Stimulated activated naive CD4-positive, alpha-beta T cell (primary cell): ENCODE results near the gene SPC24.
"Not testable (repeated sequence)": the region's sequence is repeated elsewhere in the genome, so short reads cannot be mapped to it uniquely, and the experiment has no call there.

Source experiments
- DNase-seq, 6 experiments: peaks; one replicate each; lab custom pipeline; 2025; lab: John Stamatoyannopoulos, UW

Gene SPC24

DNA sequence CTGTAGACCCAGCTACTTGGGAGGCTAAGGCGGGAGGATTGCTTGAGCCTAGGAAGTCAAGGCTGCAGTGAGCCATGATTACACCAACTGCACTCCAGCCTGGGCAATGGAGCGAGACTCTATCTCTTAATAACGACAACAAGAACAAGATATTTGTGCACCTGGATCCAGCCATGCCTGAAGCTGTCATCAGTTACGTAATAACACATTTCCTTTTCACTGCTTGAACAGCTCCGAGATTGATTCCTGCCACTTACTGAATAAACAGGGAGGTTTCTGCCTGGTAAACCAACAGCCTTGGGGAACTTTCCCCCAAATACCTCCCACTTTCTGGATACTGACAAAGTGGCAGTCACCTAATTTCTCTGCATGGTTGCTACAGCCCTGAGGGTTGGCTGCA, 36.4 kb upstream of the SPC24 start:
- DNase-seq, result no peak

DNA sequence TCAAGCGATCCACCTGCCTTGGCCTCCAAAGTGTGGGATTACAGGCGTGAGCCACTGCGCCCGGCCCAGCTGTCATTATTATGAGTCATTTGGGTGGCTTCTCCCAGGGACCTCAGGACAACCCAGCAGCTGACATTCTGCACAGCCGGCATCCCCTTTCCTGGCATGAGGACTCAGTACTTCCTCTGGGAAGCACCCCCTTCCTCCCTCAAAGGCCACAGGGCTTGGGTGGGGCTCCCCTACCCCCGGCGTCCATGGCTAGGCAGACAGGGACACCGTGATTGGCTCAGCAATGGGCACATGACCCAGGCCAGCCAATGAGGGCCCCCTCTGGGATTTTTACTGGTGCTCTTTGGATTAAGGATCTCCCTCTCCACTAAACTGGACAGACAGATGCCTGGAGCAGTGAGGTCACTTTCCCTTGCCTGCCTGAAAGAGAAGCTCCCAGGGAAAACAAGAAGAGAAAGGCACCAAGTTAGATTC, 35.7 kb upstream of the SPC24 start:
- no peak for DNase-seq

DNA sequence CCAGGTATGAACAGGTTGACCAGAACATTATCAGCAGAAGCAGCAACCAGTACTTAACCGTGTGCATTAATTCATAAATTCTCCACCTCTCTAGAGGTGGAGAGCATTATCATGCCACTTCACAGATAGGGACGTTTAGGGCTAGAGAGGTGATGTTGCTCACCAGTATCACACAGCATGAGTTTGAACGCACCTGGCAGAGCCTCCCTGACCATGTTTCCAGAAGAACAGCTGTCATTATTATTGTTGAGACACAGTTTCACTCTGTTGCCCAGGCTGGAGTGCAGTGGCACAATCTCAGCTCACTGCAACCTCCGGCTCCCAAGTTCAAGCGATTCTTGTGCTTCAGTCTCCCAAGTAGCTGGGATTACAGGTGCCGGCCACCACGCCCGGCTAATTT, 34.9 kb upstream of the SPC24 start:
- DNase-seq, result no peak

DNA sequence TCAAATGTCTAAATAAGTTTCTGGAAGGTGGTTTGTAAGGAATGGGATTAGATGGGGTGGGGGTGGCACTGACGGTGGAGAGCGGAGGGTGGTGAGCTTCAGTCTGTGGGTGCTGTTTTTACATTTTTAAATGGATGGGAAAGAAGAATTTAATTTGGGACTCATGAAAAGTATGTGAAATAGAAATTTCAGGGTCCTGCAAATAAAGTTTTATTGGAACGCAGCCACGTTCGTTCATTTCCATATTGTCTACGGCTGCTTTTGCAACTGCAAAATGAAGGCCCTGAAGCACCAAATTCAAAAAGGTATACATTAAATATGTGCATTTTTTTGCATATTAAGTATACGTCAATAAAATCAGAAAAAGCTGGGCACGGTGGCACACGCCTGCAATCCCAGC, 31.9 kb upstream of the SPC24 start:
- no peak for DNase-seq

DNA sequence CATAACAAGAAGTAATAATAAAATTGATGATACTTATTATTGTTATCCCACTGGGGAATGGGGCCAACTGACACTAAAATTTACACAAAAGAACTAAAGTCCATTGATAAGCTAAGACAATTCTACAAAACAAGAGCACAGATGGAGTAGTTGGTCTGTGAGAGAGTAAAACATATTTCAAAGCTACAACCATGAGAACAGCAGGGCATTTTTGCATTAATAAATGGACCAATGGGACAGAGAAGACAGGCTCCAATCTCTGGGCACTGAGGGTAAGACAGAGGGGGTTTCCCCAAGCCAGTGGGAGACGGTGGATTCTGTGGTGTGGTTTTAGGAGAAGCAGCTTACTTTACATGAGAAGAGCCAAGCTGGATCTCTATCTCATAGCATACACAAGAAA, 27.4 kb upstream of the SPC24 start:
- no peak for DNase-seq

DNA sequence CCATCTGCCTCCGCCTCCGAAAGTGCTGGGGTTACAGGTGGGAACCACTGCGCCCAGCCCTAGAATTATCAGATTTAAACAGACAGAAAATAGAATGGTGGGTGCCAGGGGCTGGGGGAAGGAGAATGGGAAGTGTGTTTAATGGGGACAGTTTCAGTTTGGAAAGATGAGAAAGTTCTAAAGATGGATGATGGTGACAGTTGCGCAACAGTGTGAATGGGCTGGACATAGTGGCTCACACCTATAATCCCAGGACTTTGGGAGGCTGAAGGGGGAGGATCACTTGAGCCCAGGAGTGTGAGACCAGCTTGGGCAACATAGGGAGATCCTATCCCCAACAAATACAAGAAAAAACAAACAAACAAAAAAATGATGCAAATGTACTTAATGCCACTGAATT, 25.9 kb upstream of the SPC24 start:
- DNase-seq, result no peak

DNA sequence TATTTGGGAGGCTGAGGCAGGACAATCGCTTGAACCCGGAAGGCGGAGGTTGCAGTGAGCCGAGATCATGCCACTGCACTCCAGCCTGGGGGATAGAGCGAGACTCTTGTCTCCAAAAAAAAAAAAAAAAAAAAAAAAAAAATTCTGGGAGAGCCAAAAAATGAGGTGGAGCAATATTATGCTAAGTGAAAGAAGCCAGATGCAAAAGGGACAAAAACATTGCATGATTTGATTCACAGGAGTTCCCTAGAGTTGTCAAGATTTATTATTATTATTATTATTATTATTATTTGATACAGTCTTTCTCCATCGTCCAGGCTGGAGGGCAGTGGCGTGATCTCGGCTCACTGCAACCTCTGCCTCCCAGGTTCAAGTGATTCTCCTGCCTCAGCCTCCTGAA, 25.4 kb upstream of the SPC24 start:
- DNase-seq, result not testable (repeated sequence)

DNA sequence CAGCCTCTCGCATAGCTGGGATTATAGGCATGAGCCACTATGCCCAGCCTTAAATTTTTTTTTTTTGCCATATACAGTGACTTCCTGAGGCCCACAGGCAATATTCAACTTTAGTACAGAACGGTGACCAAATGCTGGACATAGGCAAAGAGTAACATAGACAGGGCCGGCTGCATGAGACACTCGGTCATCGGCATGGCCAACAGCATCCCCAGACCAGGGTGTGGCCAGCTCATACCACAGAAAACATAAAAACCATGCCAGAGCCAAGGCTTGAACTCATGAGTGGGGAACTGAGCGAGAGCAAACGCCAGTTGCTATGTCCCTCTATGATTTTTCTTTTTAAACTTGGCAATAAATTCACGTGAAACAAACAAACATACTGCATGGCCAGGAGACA, 24.8 kb upstream of the SPC24 start:
- DNase-seq, result no peak

DNA sequence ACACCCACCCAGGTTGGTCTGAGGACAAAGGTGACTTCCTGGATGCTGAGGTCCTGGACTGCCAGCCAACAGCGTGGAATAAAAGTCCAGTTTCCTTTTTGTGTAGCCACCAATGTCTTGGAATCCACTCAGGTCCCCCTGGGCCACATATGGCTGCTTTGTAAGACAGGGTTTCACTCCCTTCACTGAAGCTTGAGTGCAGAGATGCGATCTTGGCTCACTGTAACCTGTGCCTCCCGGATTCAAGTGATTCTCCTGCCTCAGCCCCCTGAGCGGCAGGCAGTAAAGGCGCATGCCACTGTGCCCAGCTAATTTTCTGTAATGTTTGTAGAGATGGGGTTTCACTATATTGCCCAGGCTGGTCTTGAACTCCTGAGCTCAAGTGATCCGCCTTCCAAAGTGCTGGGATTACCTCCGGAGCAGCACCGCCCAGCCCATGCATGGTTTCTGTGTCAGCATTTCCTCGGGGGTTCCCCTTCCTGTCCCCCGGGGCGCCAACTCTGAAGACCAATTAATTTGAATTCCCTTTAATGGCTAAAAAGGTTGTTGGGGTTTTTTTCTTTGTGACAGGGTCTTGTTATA, 24.2 kb upstream of the SPC24 start:
- no peak for DNase-seq

DNA sequence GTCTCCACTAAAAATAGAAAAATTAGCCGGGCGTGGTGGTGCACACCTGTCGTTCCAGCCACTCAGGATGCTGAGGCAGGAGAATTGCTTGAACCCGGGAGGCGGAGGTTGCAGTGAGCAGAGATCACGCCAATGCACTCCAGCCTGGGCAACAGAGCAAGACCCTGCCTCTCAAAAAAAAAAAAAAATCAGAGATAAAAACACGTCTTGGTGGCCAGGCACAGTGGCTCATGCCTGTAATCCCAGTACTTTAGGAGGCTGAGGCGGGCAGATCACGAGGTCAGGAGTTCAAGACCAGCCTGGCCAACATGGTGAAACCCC, 23.5 kb upstream of the SPC24 start:
- DNase-seq, result not testable (repeated sequence)

DNA sequence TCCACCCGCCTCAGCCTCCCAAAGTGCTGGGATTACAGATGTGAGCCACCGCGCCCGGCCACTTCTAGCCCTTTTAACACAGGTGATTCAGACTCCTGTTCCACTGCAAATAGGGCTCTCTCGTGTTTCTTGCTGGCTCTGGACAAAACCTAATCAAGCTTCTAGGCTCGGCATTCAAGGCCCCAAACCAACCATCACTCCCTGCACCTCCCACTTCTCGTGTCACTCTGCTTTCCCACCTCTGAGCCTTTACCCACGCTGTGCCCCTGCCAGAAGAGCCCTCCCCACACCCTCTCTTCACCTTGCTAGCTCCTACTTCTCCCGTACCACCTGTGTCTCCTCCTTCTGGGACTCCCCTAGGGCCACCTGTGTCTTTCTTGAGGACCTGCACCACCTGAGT, 22.0 kb upstream of the SPC24 start:
- no peak for DNase-seq

DNA sequence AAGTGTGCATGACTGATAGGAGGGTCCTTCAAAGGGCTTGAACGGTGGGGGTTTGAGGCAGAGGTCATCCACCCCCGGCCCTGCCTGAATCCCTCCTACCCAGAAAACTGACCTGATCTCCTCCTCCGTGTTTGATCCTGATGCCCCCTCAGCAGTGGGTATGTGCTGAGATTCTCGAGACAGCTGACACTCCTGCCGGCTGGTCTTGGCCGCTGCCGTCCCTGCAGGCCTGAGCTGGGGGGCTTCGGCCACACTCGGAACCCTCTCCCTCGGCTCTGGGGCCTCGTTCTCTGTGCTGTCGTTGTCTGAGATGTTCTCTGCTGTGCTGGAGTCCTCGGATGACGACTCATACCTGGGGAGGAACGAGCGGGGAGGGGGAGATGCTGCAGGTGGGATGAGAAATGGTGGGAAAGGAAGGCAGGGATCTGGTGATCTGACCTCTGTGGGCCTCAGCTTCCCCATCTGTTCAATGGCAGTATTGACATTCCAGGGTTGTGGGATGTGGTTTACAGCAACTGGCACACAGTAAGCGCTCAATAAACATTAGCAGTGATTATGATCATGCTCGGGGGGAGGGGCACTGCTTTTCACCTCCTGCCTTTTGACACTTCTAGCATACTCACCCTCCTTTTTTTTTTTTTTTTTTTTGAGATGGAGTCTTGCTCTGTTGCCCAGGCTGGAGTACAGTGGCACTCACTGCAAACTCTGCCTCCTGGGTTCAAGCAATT, 21.0 kb upstream of the SPC24 start:
- DNase-seq, result no peak

DNA sequence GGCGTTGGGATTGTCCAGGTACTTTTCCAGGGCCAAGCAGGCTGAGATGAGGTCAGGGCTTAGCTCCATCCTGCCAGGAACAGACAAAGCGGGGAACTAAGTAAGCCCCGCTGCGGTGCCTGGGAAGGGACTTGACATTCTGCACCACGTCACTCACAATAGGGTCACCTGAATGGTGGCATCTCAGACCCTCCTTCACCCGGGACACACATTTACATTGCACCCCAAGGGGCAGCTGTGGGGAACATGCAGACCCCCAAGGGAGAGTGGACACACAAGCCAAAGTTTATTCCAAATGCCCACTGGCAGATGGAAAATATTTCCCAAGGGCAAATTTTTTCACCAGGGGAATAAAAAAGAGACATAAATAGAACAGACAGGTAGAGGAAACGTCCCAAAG, 20.3 kb upstream of the SPC24 start:
- no peak for DNase-seq

DNA sequence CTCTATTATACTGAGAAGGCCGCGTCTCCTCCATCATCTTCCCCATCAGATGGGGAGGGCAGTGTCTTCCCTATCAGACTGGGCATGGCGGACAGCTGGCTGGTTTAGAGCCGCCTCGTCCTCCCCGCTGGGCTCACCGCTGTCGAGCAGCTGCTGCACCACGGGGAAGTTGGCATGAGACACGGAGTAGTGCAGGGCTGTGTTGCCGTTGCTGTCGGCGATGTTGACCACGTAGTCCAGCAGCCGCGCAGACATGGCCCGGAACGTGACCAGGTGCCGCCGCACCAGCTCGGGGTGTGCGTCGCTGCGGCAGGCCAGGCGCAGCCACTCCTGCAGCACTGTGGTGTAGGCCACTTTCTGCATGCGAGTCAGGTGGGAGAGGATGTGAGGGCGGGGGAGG, 18.8 kb upstream of the SPC24 start:
- no peak for DNase-seq

DNA sequence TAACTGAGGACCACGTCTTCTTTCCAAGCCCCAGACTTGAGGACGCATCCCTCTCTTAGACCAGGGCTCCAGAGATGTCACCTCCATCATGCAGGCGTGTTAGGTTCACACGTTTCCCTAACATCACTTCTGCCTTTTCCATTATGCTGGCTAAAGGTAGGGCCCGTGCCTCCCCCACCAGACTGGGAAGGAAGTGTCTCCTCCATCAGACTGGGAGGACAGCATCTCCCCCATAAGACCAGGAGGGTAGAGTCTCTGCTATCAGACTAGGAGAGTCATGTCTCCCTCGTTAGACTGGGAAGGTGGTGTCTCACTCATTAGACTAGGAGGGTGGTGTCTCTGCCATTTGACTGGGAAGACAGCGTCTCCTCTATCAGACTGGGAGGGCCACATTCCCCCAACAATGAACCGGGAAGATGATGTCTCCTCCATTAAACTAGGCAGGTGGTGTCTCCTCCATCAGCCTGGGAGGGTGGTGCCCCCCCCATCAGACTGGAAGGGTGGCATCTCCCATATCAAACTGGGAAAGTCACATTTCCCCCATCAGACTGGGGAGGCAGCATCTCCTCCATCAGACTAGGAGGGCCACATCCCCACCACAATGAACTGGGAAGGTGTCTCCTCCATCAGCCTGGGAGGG, 18.1 kb upstream of the SPC24 start:
- no peak for DNase-seq

DNA sequence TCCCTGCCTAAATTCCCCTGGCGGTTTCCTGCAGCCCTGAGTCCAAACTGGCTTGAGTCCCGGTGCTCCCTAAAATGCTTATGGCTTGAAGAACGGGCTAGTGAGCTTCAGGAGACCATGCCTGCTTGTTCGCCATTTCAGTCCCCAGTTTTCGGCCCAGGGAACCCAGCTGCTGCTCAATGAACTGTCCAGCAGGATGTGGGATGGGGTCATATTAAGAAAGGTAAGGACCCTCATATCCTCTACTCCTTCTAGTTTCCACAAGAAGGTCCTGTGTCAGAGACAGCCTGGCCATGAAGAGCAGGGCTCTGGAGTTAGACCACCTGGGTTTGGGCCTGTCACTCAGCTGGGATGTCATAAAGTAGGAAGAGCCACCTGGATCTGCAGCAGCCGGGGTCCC, 17.0 kb upstream of the SPC24 start:
- no peak for DNase-seq

DNA sequence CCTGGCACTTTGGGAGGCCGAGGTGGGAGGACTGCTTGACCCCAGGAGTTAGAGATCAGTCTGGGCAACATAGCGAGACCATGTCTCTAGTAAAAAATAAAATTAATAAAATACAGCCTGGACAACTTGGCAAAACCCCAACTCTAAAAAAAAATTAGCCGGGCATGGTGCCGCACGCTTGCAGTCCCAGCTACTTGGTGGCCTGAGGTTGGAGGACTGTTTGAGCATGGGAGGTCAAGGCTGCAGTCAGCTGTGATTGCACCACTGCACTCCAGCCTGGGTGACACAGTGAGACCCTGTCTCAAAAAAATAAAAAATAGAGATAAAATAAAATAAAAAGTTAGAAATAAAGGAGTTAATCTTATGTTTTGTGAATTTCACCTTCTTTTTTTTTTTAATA, 15.6 kb upstream of the SPC24 start:
- no peak for DNase-seq

DNA sequence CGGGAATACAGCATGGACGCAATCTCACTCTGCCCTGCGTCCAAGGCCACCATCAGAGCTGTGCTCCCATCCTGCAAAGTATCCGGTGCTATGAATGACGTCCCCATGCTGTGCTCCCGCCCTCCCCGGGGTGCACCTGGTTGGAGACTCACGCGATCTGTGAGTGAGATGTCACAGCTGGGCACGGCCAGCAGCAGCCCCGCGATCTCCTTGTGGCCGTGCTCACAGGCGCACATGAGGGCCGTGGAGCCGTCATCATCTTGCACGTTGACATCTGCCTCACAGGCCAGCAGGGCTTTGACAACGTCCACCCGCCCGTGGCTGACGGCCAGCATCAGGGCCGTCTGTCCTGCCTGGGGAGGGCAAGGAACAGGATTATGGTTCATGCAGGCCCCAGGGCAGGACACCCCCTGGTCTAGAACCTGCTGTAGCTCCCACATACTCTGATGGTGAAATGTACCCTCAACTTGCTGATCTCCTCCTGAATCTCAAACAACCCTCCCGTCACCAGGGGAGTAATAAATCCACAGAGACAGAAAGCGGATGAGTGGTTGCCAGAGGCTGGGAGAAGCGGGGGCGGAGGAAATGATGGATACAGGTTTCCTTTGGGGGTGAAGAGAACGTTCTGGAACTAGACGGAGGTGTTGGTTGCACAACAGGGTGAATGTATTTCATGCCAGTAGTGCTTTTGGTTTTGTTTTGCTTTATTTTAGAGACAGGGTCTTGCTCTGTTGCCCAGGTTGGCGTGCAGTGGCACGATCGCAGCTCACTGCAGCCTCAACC, 14.5 kb upstream of the SPC24 start:
- no peak for DNase-seq

DNA sequence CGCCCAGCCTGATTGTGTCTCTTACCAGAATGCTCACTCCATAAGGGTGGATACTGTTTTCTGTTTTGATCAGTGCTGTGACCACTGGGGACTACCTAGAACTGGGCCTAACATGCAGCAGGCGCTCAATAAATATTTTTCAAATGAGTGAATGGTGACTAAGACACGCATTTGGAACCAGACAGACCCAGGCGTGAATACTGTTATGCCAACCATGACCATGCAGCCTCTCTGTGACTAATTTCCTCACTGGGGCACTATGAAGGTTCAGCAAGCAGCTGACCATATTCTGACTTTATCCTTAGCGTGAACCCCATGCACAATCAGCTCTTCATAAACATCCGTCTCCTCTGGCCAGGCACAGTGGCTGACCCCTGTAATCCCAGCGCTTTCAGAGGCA, 13.0 kb upstream of the SPC24 start:
- DNase-seq, result no peak

DNA sequence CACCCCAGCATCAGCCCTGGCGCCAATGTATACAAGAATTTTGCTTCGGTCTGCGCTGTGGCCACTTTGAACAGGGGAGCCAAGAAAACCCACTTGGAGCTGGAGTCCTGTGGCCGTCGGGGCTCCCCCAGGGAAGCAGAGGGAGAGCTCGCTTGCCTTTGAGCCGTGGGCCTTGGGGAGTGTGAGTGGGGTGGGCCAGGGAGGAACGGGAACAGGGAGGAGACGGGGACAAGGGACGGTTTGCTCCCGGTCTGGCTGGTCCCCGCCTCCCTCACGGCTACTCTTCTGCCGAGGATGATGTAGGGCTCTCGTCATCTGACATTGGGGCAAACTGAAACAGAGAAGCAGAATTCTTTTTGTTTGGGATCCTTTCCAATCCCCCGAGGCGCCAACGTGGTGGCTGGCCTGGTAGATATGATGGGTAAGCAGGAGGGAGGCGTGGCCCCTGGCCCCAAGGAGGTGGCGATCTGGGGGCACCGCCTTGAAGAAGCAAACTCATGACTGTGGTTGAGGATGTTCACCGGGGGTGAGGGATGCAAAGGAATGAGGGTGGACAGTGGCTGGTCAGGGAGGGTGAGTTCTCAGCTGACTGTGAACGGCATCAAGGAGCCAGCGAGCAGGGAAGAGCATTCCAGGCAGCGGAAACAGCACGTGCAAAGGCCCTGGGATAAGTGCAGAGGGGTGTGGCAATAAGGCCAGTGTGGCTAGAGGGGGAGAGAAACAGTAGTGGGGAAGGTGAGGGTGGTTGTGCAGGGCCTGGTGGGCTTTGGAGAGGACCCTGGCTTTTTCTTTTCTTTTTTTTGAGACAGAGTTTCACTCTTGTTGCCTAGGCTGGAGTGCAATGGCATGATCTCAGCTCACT, 10.9 kb upstream of the SPC24 start:
- DNase-seq, result no peak

DNA sequence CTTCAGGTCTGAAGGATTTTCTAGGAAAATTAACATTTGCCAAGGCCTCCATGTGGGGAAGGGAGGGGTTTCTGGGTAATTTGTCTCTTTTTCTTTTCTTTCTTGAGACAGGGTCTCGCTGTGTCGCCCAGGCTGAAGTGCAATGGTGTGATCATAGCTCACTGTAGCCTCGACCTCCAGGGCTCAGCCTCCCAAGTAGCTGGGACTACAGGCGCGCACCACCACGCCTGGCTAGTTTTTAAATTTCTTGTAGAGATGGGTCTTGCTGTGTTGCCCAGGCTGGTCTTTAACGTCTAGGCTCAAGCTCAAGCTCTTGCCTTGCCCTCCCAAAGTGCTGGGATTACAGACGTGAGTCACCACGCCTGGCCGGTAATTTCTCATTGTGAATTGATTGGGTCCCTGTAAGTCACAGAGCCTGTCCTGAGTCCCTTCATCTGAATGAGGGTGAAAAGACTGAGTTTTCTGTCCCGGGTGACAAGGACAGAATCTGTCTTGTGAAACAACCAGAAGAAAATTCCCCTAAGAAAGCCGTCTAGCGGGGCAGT, 10.0 kb upstream of the SPC24 start:
- DNase-seq, result no peak
